ENCODE measurements around the gene LCN10. TPM values are rescaled to one million over a fixed set of nuclear protein-coding genes. Genes with fewer than 3 reads are reported as not detected.

Gene LCN10
- total RNA-seq, 2 experiments from 2014 or later: not detected

- DNase-seq: no peak
- Mint-ChIP-seq H3K27ac (no peak overlapping the region), H3K9me3 (no peaks in the 10 kb centered on the region), H3K27me3 (no peaks in the 10 kb centered on the region), H3K4me3 (peak overlapping the region; percentile 92), H3K4me1 (peaks cover 32% of the 10 kb centered on the region), H3K36me3 (ENCODE audit: low read depth) (peaks cover 34% of the 10 kb centered on the region)
- POLR2A ChIA-PET: no interaction called here
- CTCF ChIA-PET: interaction anchor here (0.8 to 1.1 kb wide), 2 partner anchors 11 to 307 kb away, joined by 3 read pairs; partner anchors contain the start of gene FUT7
These were observed 17.1 kb downstream of the LCN10 start for GRCh38 chr9:136725612-136726011.

- ChIA-PET POLR2A (no interaction called here), CTCF (interaction anchor here (0.8 to 1.1 kb wide), 2 partner anchors 10 to 308 kb away, joined by 3 read pairs; partner anchors contain the start of gene FUT7)
These were observed 18.0 kb downstream of the LCN10 start for GRCh38 chr9:136724772-136725171.

GRCh38 chr9:136723989-136724388, 18.8 kb downstream of the LCN10 start:
- CTCF ChIA-PET: no interaction called here
- H3K27ac Mint-ChIP-seq: no peak overlapping the region
- DNase-seq: no peak
- H3K27me3 Mint-ChIP-seq: no peaks in the 10 kb centered on the region
- peaks cover 26% of the 10 kb centered on the region for H3K4me1 Mint-ChIP-seq
- peaks cover 34% of the 10 kb centered on the region for H3K36me3 Mint-ChIP-seq (ENCODE audit: low read depth)
- H3K4me3 Mint-ChIP-seq: no peak overlapping the region
- POLR2A ChIA-PET: no interaction called here
- no peaks in the 10 kb centered on the region for H3K9me3 Mint-ChIP-seq

More at GRCh38 chr9:136724772-136725171, 18.0 kb downstream of the LCN10 start:
- H3K4me3 Mint-ChIP-seq: no peak overlapping the region
- peaks cover 34% of the 10 kb centered on the region for H3K36me3 Mint-ChIP-seq (ENCODE audit: low read depth)
- no peaks in the 10 kb centered on the region for H3K9me3 Mint-ChIP-seq
- H3K27me3 Mint-ChIP-seq: no peaks in the 10 kb centered on the region
- DNase-seq: no peak
- peaks cover 32% of the 10 kb centered on the region for H3K4me1 Mint-ChIP-seq
- no peak overlapping the region for H3K27ac Mint-ChIP-seq

GRCh38 chr9:136723362-136723976, 19.3 kb downstream of the LCN10 start:
- no peak overlapping the region for H3K27ac Mint-ChIP-seq
- no peak overlapping the region for H3K4me3 Mint-ChIP-seq
- DNase-seq: no peak
- ChIA-PET POLR2A (no interaction called here), CTCF (no interaction called here)
- peaks cover 26% of the 10 kb centered on the region for H3K4me1 Mint-ChIP-seq
- H3K9me3 Mint-ChIP-seq: no peaks in the 10 kb centered on the region
- H3K36me3 Mint-ChIP-seq (ENCODE audit: low read depth): peaks cover 34% of the 10 kb centered on the region
- H3K27me3 Mint-ChIP-seq: no peaks in the 10 kb centered on the region

GRCh38 chr9:136722969-136723356, 19.8 kb downstream of the LCN10 start:
- H3K27ac Mint-ChIP-seq: no peak overlapping the region
- peaks cover 26% of the 10 kb centered on the region for H3K4me1 Mint-ChIP-seq
- H3K27me3 Mint-ChIP-seq: no peaks in the 10 kb centered on the region
- no peak for DNase-seq
- no peaks in the 10 kb centered on the region for H3K9me3 Mint-ChIP-seq
- POLR2A ChIA-PET: no interaction called here
- CTCF ChIA-PET: interaction anchor here (1.2 kb wide), 1 partner anchor 10 kb away, joined by 3 read pairs; no protein-coding TSS in a partner anchor
- no peak overlapping the region for H3K4me3 Mint-ChIP-seq
- H3K36me3 Mint-ChIP-seq (ENCODE audit: low read depth): peaks cover 34% of the 10 kb centered on the region

GRCh38 chr9:136722093-136722968, 20.4 kb downstream of the LCN10 start:
- ChIA-PET POLR2A (no interaction called here), CTCF (interaction anchor here (1.2 to 1.6 kb wide), 3 partner anchors 9 to 24 kb away, joined by 3 read pairs; no protein-coding TSS in a partner anchor)
- Mint-ChIP-seq H3K27ac (no peak overlapping the region), H3K4me1 (peaks cover 26% of the 10 kb centered on the region), H3K27me3 (no peaks in the 10 kb centered on the region), H3K36me3 (ENCODE audit: low read depth) (peaks cover 34% of the 10 kb centered on the region), H3K9me3 (no peaks in the 10 kb centered on the region), H3K4me3 (no peak overlapping the region)
- DNase-seq: no peak

GRCh38 chr9:136721339-136722092, 21.2 kb downstream of the LCN10 start:
- H3K9me3 Mint-ChIP-seq: no peaks in the 10 kb centered on the region
- H3K4me3 Mint-ChIP-seq: no peak overlapping the region
- H3K27ac Mint-ChIP-seq: no peak overlapping the region
- no peak for DNase-seq
- H3K27me3 Mint-ChIP-seq: no peaks in the 10 kb centered on the region
- H3K4me1 Mint-ChIP-seq: peaks cover 22% of the 10 kb centered on the region
- ChIA-PET CTCF (interaction anchor here (1.2 to 1.6 kb wide), 4 partner anchors 8 to 23 kb away, joined by 3 to 4 read pairs (median 3); no protein-coding TSS in a partner anchor), POLR2A (no interaction called here)
- peaks cover 30% of the 10 kb centered on the region for H3K36me3 Mint-ChIP-seq (ENCODE audit: low read depth)

GRCh38 chr9:136720898-136721338, 21.8 kb downstream of the LCN10 start:
- Mint-ChIP-seq H3K4me3 (no peak overlapping the region), H3K9me3 (no peaks in the 10 kb centered on the region), H3K27me3 (peaks cover under 1% of the 10 kb centered on the region), H3K36me3 (ENCODE audit: low read depth) (peaks cover 25% of the 10 kb centered on the region), H3K4me1 (peaks cover 16% of the 10 kb centered on the region), H3K27ac (no peak overlapping the region)
- ChIA-PET CTCF (interaction anchor here (0.8 to 1.6 kb wide), 4 partner anchors 14 to 22 kb away, joined by 3 to 4 read pairs (median 3); no protein-coding TSS in a partner anchor), POLR2A (no interaction called here)
- DNase-seq: no peak

- Mint-ChIP-seq H3K36me3 (ENCODE audit: low read depth) (peaks cover 19% of the 10 kb centered on the region), H3K9me3 (no peaks in the 10 kb centered on the region), H3K4me1 (peaks cover 11% of the 10 kb centered on the region), H3K4me3 (no peak overlapping the region), H3K27ac (no peak overlapping the region), H3K27me3 (peaks cover 3% of the 10 kb centered on the region)
- DNase-seq: no peak
- ChIA-PET POLR2A (no interaction called here), CTCF (interaction anchor here (0.8 to 1.3 kb wide), 2 partner anchors 19 to 21 kb away, joined by 3 to 4 read pairs; no protein-coding TSS in a partner anchor)
These were observed 22.4 kb downstream of the LCN10 start for GRCh38 chr9:136720251-136720897.

- peaks cover 9% of the 10 kb centered on the region for H3K4me1 Mint-ChIP-seq
- H3K27me3 Mint-ChIP-seq: peaks cover 3% of the 10 kb centered on the region
- H3K36me3 Mint-ChIP-seq (ENCODE audit: low read depth): peaks cover 12% of the 10 kb centered on the region
- DNase-seq: no peak
- ChIA-PET CTCF (no interaction called here), POLR2A (no interaction called here)
- H3K9me3 Mint-ChIP-seq: no peaks in the 10 kb centered on the region
- H3K27ac Mint-ChIP-seq: no peak overlapping the region
- H3K4me3 Mint-ChIP-seq: no peak overlapping the region
These were observed 23.4 kb downstream of the LCN10 start for GRCh38 chr9:136719195-136719880.

- peaks cover 8% of the 10 kb centered on the region for H3K27me3 Mint-ChIP-seq
- H3K9me3 Mint-ChIP-seq: no peaks in the 10 kb centered on the region
- H3K4me1 Mint-ChIP-seq: peaks cover 1% of the 10 kb centered on the region
- CTCF ChIA-PET: no interaction called here
- H3K4me3 Mint-ChIP-seq: no peak overlapping the region
- no peak overlapping the region for H3K27ac Mint-ChIP-seq
- no peak for DNase-seq
- POLR2A ChIA-PET: no interaction called here
- H3K36me3 Mint-ChIP-seq (ENCODE audit: low read depth): peaks cover 4% of the 10 kb centered on the region
These were observed 24.2 kb downstream of the LCN10 start for GRCh38 chr9:136718345-136719194.
